Neutrophil (primary cell): ENCODE measurements around the gene GALNT18.

Experiments
- H3K27ac ChIP-seq: fragments of 200-600 bp; sonication (generic); 2 replicates; pipeline ENCODE4 v1.5.1; 2016; ENCODE audit warnings: mild to moderate bottlenecking, moderate library complexity
- H3K27me3 ChIP-seq: fragments of 200-600 bp; sonication (generic); 2 replicates; pipeline ENCODE4 v1.6.0; 2016; ENCODE audit warnings: mild to moderate bottlenecking
- H3K36me3 ChIP-seq: fragments of 200-600 bp; sonication (generic); 2 replicates; pipeline ENCODE4 v1.5.1; 2017
- H3K4me1 ChIP-seq, 2 experiments: fragments of 200-600 bp in 1 of 2; sonication (generic) in 1 of 2; 1 replicate in 1 of 2; 2 replicates in 1 of 2; pipeline versions ENCODE4 v1.5.1 to v1.6.1; 2013 to 2016; ENCODE audit warnings: low read depth in 1 of 2, low read length in 1 of 2, mild to moderate bottlenecking in 1 of 2, moderate library complexity in 1 of 2; ENCODE audit not compliant: control insufficient read depth in 1 of 2, insufficient read depth in 1 of 2
- H3K4me3 ChIP-seq, 2 experiments: fragments of 200-600 bp in 1 of 2; sonication (generic) in 1 of 2; 1 replicate in 1 of 2; 2 replicates in 1 of 2; pipeline ENCODE4 v1.5.1; 2013 to 2016; ENCODE audit warnings: low read depth in 1 of 2, low read length in 1 of 2, mild to moderate bottlenecking in 1 of 2, moderate library complexity in 1 of 2
- H3K9me3 ChIP-seq: fragments of 200-600 bp; sonication (generic); 2 replicates; pipeline ENCODE4 v1.5.1; 2016
- TF ChIP-seq, protein P1 (sequence below): fragments of 200-600 bp; sonication (generic); IDR thresholded peaks from 2 replicates; pipeline ENCODE4 v1.5.1; 2016; ENCODE audit warnings: antibody characterized with exemption

GALNT18 gene

GRCh38 chr11:11624926-11625325 lies 3.1 kb upstream of the GALNT18 start:
- no peak overlapping the region for H3K4me3 ChIP-seq
- no peaks in the 10 kb centered on the region for H3K9me3 ChIP-seq
- H3K4me1 ChIP-seq = peaks cover 10% of the 10 kb centered on the region in 2 experiments
- TF ChIP-seq, protein P1, sequence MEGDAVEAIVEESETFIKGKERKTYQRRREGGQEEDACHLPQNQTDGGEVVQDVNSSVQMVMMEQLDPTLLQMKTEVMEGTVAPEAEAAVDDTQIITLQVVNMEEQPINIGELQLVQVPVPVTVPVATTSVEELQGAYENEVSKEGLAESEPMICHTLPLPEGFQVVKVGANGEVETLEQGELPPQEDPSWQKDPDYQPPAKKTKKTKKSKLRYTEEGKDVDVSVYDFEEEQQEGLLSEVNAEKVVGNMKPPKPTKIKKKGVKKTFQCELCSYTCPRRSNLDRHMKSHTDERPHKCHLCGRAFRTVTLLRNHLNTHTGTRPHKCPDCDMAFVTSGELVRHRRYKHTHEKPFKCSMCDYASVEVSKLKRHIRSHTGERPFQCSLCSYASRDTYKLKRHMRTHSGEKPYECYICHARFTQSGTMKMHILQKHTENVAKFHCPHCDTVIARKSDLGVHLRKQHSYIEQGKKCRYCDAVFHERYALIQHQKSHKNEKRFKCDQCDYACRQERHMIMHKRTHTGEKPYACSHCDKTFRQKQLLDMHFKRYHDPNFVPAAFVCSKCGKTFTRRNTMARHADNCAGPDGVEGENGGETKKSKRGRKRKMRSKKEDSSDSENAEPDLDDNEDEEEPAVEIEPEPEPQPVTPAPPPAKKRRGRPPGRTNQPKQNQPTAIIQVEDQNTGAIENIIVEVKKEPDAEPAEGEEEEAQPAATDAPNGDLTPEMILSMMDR = no peak
- peaks cover 96% of the 10 kb centered on the region for H3K27me3 ChIP-seq
- no peaks in the 10 kb centered on the region for H3K36me3 ChIP-seq
- H3K27ac ChIP-seq = no peak overlapping the region

DNA sequence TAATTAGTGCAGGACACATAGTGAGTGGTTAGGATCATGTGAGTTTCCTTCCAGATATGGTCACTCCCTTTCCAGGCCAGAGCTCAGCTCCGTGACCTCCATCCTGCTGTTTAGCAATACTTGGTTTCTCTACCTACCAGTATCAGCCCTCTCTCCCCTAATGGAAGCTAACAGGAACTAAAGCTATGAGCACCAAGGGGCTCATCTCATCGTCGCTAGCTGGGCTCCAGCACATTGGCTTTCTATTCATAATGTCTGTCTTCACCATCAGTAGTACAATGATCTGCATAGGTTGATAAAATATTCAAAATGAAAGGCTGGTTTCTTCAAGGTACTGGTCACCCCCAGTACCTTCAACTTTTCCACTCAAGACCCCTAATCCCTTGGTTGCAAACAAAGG lies 2.4 kb upstream of the GALNT18 start:
- TF ChIP-seq, protein P1 = no peak
- Histone ChIP-seq H3K27me3 (peaks cover 97% of the 10 kb centered on the region), H3K9me3 (no peaks in the 10 kb centered on the region), H3K4me1 (peaks cover 10% of the 10 kb centered on the region in 2 experiments), H3K36me3 (no peaks in the 10 kb centered on the region), H3K4me3 (no peak overlapping the region), H3K27ac (no peak overlapping the region)

DNA sequence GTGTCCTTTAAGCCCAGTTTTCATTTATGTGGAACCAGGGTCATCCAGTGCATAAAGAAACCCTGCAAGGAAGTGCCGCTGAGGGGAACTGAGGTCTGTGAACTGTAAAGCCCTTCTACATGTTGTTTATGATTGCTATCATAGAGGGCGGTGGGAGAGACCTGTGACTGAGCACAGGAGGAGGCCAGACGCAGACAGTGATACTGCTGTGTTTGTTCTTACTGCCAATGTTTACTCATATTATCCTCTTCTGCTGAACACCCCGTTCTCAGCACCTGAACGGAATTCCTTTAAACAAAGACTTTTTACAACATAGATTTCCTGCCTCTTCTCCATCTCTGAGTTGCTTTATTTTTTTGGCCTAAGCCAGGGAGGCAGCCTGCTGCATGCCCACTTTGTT lies 967 bp upstream of the GALNT18 start:
- peaks cover 10% of the 10 kb centered on the region in 2 experiments for H3K4me1 ChIP-seq

GRCh38 chr11:11622340-11622706 lies 518 bp upstream of the GALNT18 start:
- H3K9me3 ChIP-seq = no peaks in the 10 kb centered on the region
- TF ChIP-seq, protein P1 = no peak
- H3K36me3 ChIP-seq = no peaks in the 10 kb centered on the region
- H3K4me3 ChIP-seq = no peak overlapping the region
- H3K27me3 ChIP-seq = peaks cover 100% of the 10 kb centered on the region
- no peak overlapping the region for H3K27ac ChIP-seq
- peaks cover 10% of the 10 kb centered on the region in 2 experiments for H3K4me1 ChIP-seq

More for the DNA sequence above, 967 bp upstream of the GALNT18 start:
- no peak overlapping the region for H3K4me3 ChIP-seq
- no peaks in the 10 kb centered on the region for H3K9me3 ChIP-seq
- H3K27ac ChIP-seq = no peak overlapping the region
- no peaks in the 10 kb centered on the region for H3K36me3 ChIP-seq
- TF ChIP-seq, protein P1 = no peak
- H3K27me3 ChIP-seq = peaks cover 100% of the 10 kb centered on the region

DNA sequence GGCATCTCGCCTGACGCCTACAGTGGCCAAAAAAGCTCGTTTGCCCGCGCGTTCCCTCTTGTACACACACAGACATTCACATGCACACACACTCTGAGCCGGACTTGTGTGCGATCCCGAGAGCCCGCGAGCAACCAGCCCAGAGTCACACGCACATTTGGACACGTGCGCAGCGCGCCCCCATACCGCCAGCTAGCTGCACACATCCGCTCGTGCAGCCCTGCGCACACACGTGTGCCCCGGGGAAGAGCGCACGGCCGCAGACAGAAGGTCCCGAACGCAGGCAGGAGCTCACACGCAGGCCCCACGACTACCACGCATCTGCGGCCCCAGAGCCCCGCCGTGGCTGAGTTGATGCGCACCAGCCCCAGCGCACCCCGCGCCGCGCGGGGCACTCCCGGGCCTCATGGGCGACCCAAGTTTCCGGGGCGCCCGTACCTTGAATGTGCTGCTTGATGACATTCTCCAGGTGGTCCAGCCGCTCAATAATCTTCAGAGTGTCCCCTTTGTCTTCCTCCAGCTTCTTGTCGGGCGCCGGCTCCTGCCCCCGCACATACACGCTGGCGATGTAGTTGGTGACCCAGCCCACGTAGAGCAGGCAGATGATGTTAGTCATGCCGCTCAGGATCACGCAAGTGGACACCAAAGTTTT lies 758 bp downstream of the GALNT18 start:
- TF ChIP-seq, protein P1 = no peak
- H3K4me1 ChIP-seq = peaks cover 10% of the 10 kb centered on the region in 2 experiments
- no peaks in the 10 kb centered on the region for H3K9me3 ChIP-seq
- H3K27ac ChIP-seq = no peak overlapping the region
- no peaks in the 10 kb centered on the region for H3K36me3 ChIP-seq
- peak overlapping the region in 1 of 2 experiments; percentile 1 for H3K4me3 ChIP-seq
- H3K27me3 ChIP-seq = peaks cover 100% of the 10 kb centered on the region
